Lower leg skin (tissue), 4 donors: ENCODE data around the gene FANCC. TPM values are rescaled to one million over a fixed set of nuclear protein-coding genes. Genes with fewer than 3 reads are reported as not detected.

Experiments used
- DNase-seq, 2 donors: peaks; one replicate each; pipeline ENCODE4 v3.0.0-alpha.2; 2019; ENCODE audit warnings: low spot score in 2 of 2
- H3K4me3 ChIP-seq: fragments of 200-600 bp; sonication (generic); 2 replicates; pipeline ENCODE4 v1.5.1; 2017; ENCODE audit warnings: mild to moderate bottlenecking, low read depth; ENCODE audit not compliant: poor library complexity, severe bottlenecking
- POLR2A ChIP-seq, 2 donors: fragments of 450-650 bp; IDR thresholded peaks; one replicate each; pipeline ENCODE4 v1.6.1; 2016 to 2017; ENCODE audit warnings: antibody characterized with exemption in 2 of 2, mild to moderate bottlenecking in 1 of 2, moderate library complexity in 1 of 2
- WGBS, 2 donors: methylation state at CpG; one replicate each; pipeline ENCODE4 v1.1.5; 2018; 5-methylcytosine and 5-hydroxymethylcytosine counted together
- intact Hi-C: fragments of 100-400 bp; cut with DNase I; formaldehyde crosslinking; loops from one replicate; pipeline ENCODE4 v1.15.0; 2023; ENCODE audit warnings: low total_unique reads
- total RNA-seq, 4 donors: library from RNA; depleted of rRNA; stranded (reverse); fragments of >200 nt; gene quantifications; one replicate each; pipeline ENCODE4 v1.1.0, GENCODE V29; 2016
- TF ChIP-seq, protein P1 (sequence below), 3 donors: fragments of 450-650 bp; IDR thresholded peaks; one replicate each; pipeline ENCODE4 v1.5.1; 2016; ENCODE audit warnings: antibody characterized with exemption in 3 of 3, mild to moderate bottlenecking in 3 of 3, moderate library complexity in 2 of 3

Gene FANCC
- total RNA-seq, 4 donors from 2014 or later = 6.7 to 10.2 (median 8.1) TPM

GRCh38 chr9:95313010-95313498 is 4.5 kb downstream of the FANCC start:
- H3K4me3 ChIP-seq = no peak overlapping the region
- WGBS, 2 donors = 25 to 67% methylated on average over 28 to 29 of the region's 29 CpGs
- peak; percentile 51 to 88 for DNase-seq
- intact Hi-C loops = no loop called here
- TF ChIP-seq, protein P1, sequence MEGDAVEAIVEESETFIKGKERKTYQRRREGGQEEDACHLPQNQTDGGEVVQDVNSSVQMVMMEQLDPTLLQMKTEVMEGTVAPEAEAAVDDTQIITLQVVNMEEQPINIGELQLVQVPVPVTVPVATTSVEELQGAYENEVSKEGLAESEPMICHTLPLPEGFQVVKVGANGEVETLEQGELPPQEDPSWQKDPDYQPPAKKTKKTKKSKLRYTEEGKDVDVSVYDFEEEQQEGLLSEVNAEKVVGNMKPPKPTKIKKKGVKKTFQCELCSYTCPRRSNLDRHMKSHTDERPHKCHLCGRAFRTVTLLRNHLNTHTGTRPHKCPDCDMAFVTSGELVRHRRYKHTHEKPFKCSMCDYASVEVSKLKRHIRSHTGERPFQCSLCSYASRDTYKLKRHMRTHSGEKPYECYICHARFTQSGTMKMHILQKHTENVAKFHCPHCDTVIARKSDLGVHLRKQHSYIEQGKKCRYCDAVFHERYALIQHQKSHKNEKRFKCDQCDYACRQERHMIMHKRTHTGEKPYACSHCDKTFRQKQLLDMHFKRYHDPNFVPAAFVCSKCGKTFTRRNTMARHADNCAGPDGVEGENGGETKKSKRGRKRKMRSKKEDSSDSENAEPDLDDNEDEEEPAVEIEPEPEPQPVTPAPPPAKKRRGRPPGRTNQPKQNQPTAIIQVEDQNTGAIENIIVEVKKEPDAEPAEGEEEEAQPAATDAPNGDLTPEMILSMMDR (IDR thresholded peaks at IDR 0.05) = no peak
- TF ChIP-seq POLR2A (IDR thresholded peaks at IDR 0.05) = no peak

DNA sequence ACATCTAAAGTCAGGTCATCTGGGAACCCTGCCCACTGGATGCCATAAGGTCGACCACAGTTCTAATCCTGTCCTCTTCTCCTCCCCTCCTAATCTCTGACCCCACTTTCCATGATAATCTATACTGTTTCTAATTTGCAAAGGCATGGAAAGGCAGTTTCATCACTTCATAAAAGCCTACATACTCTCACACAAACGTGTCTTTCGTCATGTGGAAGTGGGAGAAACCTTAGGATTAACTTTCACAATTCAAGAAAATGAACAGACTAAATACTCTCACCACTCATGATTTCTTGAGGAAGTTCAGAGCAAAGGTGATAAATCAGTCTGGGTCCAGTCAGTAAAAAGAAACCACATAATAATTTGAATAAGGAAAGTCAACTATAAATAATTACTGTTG is 5.5 kb downstream of the FANCC start:
- no peak for DNase-seq
- intact Hi-C loops = no loop called here
- 70 to 77% methylated on average over 3 of the region's 3 CpGs for WGBS, 2 donors
- H3K4me3 ChIP-seq = no peak overlapping the region
- TF ChIP-seq, protein P1 (IDR thresholded peaks at IDR 0.05) = no peak
- no peak for TF ChIP-seq POLR2A (IDR thresholded peaks at IDR 0.05)

DNA sequence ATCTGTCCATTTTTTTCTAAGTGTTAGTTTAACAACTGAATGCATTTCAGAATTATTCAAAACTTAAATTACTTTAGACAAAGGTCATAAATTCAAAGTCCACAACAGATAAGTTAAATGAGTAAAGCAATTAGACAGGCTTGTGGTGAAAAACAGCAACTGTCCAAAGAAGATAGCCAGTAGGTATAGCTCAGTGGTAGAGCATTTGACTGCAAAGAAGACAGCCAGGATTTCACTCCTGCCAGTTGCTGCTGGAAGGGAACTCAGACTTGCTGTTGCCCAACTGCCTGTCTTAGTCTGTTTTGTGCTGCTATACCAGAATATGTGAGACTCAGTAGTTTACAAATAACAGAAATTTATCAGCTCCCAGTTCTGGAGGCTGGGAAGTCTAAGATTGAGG is 10.0 kb downstream of the FANCC start:
- intact Hi-C loops = no loop called here

GRCh38 chr9:95306819-95307218 is 10.7 kb downstream of the FANCC start:
- no peak for DNase-seq
- TF ChIP-seq, protein P1 (IDR thresholded peaks at IDR 0.05) = no peak
- no peak for TF ChIP-seq POLR2A (IDR thresholded peaks at IDR 0.05)
- no peak overlapping the region for H3K4me3 ChIP-seq
- intact Hi-C loops = no loop called here
- WGBS, 2 donors = 97 to 98% methylated on average over 6 of the region's 6 CpGs

More for the DNA sequence above, 10.0 kb downstream of the FANCC start:
- TF ChIP-seq, protein P1 (IDR thresholded peaks at IDR 0.05) = no peak
- TF ChIP-seq POLR2A (IDR thresholded peaks at IDR 0.05) = no peak
- DNase-seq = no peak
- no peak overlapping the region for H3K4me3 ChIP-seq

GRCh38 chr9:95305770-95306492 is 11.6 kb downstream of the FANCC start:
- TF ChIP-seq POLR2A (IDR thresholded peaks at IDR 0.05) = no peak
- TF ChIP-seq, protein P1 (IDR thresholded peaks at IDR 0.05) = no peak
- intact Hi-C loops = no loop called here
- 61 to 64% methylated on average over 3 of the region's 3 CpGs for WGBS, 2 donors
- no peak overlapping the region for H3K4me3 ChIP-seq
- no peak for DNase-seq

GRCh38 chr9:95302479-95302878 is 15.0 kb downstream of the FANCC start:
- H3K4me3 ChIP-seq = no peak overlapping the region
- TF ChIP-seq POLR2A (IDR thresholded peaks at IDR 0.05) = no peak
- 94% methylated on average over 5 of the region's 5 CpGs for WGBS, 2 donors
- intact Hi-C loops = no loop called here
- DNase-seq = no peak
